Muscle of arm (tissue), 14 donors: ENCODE data around the gene SPAG7. TPM values are rescaled to one million over a fixed set of nuclear protein-coding genes. Genes with fewer than 3 reads are reported as not detected.

ENCODE experiments used
- DNase-seq: peaks from one replicate; pipeline ENCODE4 v3.0.0-alpha.2; 2013
- long read RNA-seq, 11 donors: transcript quantifications; one replicate each; lab custom pipeline, GENCODE V29; 2026
- polyA plus RNA-seq, 12 donors: library from polyadenylated mRNA; unstranded; fragments of 120-200 nt; gene quantifications; one replicate each; pipeline ENCODE4 v1.2.1, GENCODE V29; 2013; ENCODE audit not compliant: insufficient read length in 12 of 12

The SPAG7 gene
- 10 to 100 TPM in 11 of 12 donors, not detected in 1; 62.8 to 91.4 (median 84.4) TPM for polyA plus RNA-seq
- long read RNA-seq, donor 1, transcript SPAG7-201 (7 exons, 1,058 nt) = major isoform, 34 of 37 reads
- long read RNA-seq, donor 1, partial matches to known transcripts = 0 of 37 reads
- long read RNA-seq, donor 1, other reads (novel, unspliced or antisense) = 0 of 37 reads
- long read RNA-seq, donor 2, transcript SPAG7-201 (7 exons, 1,058 nt) = major isoform, 48 of 55 reads
- long read RNA-seq, donor 2, partial matches to known transcripts = 0 of 55 reads
- long read RNA-seq, donor 2, other reads (novel, unspliced or antisense) = 5 of 55 reads
- long read RNA-seq, donor 3, transcript SPAG7-201 (7 exons, 1,058 nt) = major isoform, 22 of 26 reads
- long read RNA-seq, donor 3, partial matches to known transcripts = 0 of 26 reads
- long read RNA-seq, donor 3, other reads (novel, unspliced or antisense) = 0 of 26 reads
- long read RNA-seq, donor 4, transcript SPAG7-201 (7 exons, 1,058 nt) = major isoform, 19 of 19 reads
- long read RNA-seq, donor 4, partial matches to known transcripts = 0 of 19 reads
- long read RNA-seq, donor 4, other reads (novel, unspliced or antisense) = 0 of 19 reads
- long read RNA-seq, donor 5, transcript SPAG7-201 (7 exons, 1,058 nt) = major isoform, 26 of 33 reads
- long read RNA-seq, donor 5, partial matches to known transcripts = 5 of 33 reads
- long read RNA-seq, donor 5, other reads (novel, unspliced or antisense) = 0 of 33 reads
- long read RNA-seq, donor 6, transcript SPAG7-201 (7 exons, 1,058 nt) = major isoform, 28 of 35 reads
- long read RNA-seq, donor 6, partial matches to known transcripts = 0 of 35 reads
- long read RNA-seq, donor 6, other reads (novel, unspliced or antisense) = 0 of 35 reads
- long read RNA-seq, donor 7, transcript SPAG7-201 (7 exons, 1,058 nt) = major isoform, 18 of 20 reads
- long read RNA-seq, donor 7, partial matches to known transcripts = 0 of 20 reads
- long read RNA-seq, donor 7, other reads (novel, unspliced or antisense) = 0 of 20 reads
- long read RNA-seq, donor 8, transcript SPAG7-201 (7 exons, 1,058 nt) = major isoform, 37 of 41 reads
- long read RNA-seq, donor 8, partial matches to known transcripts = 0 of 41 reads
- long read RNA-seq, donor 8, other reads (novel, unspliced or antisense) = 0 of 41 reads
- long read RNA-seq, donor 9, transcript SPAG7-201 (7 exons, 1,058 nt) = major isoform, 36 of 39 reads
- long read RNA-seq, donor 9, partial matches to known transcripts = 0 of 39 reads
- long read RNA-seq, donor 9, other reads (novel, unspliced or antisense) = 0 of 39 reads
- long read RNA-seq, donor 10, transcript SPAG7-201 (7 exons, 1,058 nt) = major isoform, 41 of 48 reads
- long read RNA-seq, donor 10, partial matches to known transcripts = 0 of 48 reads
- long read RNA-seq, donor 10, other reads (novel, unspliced or antisense) = 0 of 48 reads
- long read RNA-seq, donor 11, transcript SPAG7-201 (7 exons, 1,058 nt) = major isoform, 44 of 45 reads
- long read RNA-seq, donor 11, partial matches to known transcripts = 0 of 45 reads
- long read RNA-seq, donor 11, other reads (novel, unspliced or antisense) = 0 of 45 reads

- peak; percentile 100 for DNase-seq
These were observed at the start of gene SPAG7 for GRCh38 chr17:4967539-4968485. TSS of gene SPAG7 (minus strand) at chr17:4967817. CDS start at chr17:4967804, 13 bp downstream.

- DNase-seq = no peak
These were observed 46.7 kb upstream of the SPAG7 start for GRCh38 chr17:5014357-5014756.

- no peak for DNase-seq
These were observed 44.3 kb upstream of the SPAG7 start for GRCh38 chr17:5011928-5012327.

GRCh38 chr17:5003214-5003867 is 35.7 kb upstream of the SPAG7 start:
- DNase-seq = no peak

- no peak for DNase-seq
These were observed 34.6 kb upstream of the SPAG7 start for GRCh38 chr17:5002121-5002788.

GRCh38 chr17:5000237-5000639 is 32.6 kb upstream of the SPAG7 start:
- no peak for DNase-seq

GRCh38 chr17:4999430-5000093 is 31.9 kb upstream of the SPAG7 start:
- no peak for DNase-seq

- DNase-seq = no peak
These were observed 31.3 kb upstream of the SPAG7 start for GRCh38 chr17:4998732-4999429.

GRCh38 chr17:4998027-4998731 is 30.6 kb upstream of the SPAG7 start:
- DNase-seq = peak; percentile 25

GRCh38 chr17:4997302-4998026 is 29.8 kb upstream of the SPAG7 start, which contains the start of the genes INCA1 and KIF1C:
TSS of gene INCA1 (minus strand) at chr17:4997522. CDS start at chr17:4994437, 3,085 bp downstream.
TSS of gene KIF1C (plus strand) at chr17:4997950. CDS start at chr17:5000247, 2,297 bp downstream.
- DNase-seq = peak; percentile 91

GRCh38 chr17:4994081-4994595 is 26.5 kb upstream of the SPAG7 start:
- no peak for DNase-seq

GRCh38 chr17:4987767-4988567 is 20.4 kb upstream of the SPAG7 start:
- peak; percentile 45 for DNase-seq

GRCh38 chr17:4986951-4987766 is 19.5 kb upstream of the SPAG7 start, which contains the start of gene CAMTA2:
TSS of gene CAMTA2 (minus strand) at chr17:4987675. CDS start at chr17:4986222, 1,453 bp downstream.
- DNase-seq = peak; percentile 84

GRCh38 chr17:4986403-4986802 is 18.8 kb upstream of the SPAG7 start:
- no peak for DNase-seq
